ENCODE data around the gene SLC35A1.

The SLC35A1 gene

GRCh38 chr6:87534377-87535047, 61.7 kb downstream of the SLC35A1 start:
- DNase-seq = no peak

DNA sequence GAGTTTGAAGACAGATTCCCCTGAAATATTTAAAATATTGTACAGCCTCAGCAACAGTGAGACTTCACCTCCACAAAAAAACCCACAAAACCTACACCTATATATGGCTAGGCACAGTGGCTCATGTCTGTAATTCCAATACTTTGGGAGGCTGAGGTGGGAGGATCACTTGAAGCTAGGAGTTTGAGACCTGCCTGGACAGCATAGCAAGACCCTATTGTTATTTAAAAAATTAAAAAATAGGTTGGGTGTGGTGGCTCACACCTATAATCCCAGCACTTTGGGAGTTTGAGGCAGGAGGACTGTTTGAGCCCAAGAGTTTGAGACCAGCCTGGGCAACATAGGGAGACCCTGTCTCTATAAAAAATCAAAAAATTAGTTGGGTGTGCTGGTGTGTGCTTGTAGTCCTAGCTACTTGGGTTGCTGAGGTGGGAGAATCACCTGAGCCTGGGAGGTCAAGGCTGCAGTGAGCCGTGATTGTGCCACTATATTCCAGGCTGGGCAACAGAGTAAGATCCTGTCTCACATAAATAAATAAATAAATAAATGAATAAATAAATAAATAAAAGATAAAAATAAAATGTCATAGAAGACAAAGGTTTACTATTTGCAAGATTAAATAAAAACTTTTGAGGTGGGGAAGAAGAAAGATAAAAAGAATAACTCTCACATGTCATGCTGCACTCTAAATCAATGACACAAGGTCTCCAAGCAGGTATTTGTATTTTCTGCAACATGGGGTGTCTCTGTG, 65.9 kb downstream of the SLC35A1 start:
- no peak for DNase-seq

- DNase-seq = no peak
Observed at GRCh38 chr6:87539554-87539953, 66.8 kb downstream of the SLC35A1 start.

GRCh38 chr6:87540539-87540938, 67.8 kb downstream of the SLC35A1 start:
- no peak for DNase-seq

GRCh38 chr6:87541041-87541440, 68.3 kb downstream of the SLC35A1 start:
- DNase-seq = no peak

GRCh38 chr6:87541744-87542143, 69.0 kb downstream of the SLC35A1 start:
- no peak for DNase-seq

DNA sequence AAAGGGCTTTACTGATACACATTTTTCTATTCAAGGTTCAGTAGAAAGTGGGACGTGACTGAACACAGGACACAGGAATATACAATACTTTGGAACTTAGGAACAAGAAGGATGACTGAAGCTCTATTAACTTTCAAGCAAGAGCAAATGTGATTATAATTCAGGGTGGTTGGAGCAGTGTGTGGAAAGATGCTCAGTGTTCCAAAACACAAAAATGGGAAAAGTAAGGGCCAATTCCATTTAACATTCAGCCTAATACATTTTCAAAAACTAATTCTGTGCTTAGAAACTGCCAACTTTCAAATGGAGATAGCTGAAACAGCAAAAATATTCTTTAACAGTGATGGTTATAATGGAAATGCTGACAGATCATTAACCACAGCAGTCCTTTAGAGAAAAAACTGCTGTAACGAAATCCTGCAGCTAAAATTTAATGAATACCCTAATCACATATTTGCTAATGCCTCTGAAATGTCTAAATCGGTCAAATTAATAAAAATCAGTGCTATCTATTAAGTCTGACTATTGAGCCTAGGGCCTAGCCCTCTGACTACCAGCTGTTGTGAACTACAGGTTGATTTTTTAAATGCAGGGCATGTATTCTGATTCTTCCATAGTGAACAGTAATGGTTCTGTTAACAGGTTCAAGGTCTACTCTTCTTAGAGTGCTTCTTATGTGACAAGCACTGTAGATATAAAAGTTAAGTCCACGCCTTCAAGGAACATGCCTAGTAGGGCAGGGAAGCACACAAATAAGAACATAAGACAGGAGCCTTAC, 71.1 kb downstream of the SLC35A1 start:
- DNase-seq = no peak

DNA sequence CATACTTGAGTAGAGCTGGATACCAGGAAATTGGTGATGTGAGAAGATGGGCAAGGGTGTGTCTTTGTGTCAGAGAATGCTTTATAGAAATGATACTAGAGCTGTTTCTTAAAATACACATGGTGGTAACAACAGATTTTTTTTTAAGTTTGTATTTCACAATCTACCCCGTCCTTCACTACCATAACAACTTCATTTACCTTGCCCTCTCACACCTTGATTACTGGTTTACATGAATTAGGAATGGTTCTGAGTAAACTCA, 71.6 kb downstream of the SLC35A1 start:
- no peak for DNase-seq

DNA sequence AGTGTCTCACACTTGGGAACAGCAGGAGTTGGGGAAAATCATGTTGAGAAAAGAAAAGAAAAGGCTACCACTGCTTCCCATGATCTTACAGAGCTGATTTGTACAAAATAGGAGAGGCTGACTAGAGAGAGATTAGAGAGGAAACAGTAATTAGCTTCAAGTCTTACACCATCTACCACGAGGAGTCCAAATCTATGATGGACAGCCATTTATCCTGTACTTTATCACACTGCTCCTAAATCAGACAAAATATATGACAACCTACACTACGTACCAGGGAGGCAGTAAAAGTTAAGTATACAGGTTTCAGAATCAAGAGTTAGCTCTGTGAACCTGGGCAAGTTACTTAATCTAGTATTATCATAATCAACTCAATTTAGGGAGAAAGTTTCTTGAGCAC, 79.0 kb downstream of the SLC35A1 start:
- no peak for DNase-seq

GRCh38 chr6:87553159-87553765, 80.5 kb downstream of the SLC35A1 start:
- no peak for DNase-seq

DNA sequence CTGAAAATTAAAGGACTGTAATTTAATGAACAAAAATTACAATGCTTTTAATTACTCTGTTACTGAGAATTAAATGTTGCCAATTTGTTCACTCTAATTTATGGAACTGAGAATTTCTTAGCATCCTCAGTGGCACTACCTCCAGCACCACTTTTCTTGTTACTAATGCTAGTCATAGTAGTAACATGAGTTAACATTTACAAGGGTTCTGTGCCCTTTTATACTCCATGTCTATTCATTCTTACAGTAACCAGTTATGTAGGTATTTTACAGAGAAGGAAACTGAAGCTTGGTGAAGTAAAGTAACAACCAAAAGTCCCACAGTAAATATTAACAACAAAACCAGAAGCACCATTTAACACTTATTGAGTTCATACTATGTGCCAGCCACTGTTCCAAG, 82.7 kb downstream of the SLC35A1 start:
- DNase-seq = no peak

DNA sequence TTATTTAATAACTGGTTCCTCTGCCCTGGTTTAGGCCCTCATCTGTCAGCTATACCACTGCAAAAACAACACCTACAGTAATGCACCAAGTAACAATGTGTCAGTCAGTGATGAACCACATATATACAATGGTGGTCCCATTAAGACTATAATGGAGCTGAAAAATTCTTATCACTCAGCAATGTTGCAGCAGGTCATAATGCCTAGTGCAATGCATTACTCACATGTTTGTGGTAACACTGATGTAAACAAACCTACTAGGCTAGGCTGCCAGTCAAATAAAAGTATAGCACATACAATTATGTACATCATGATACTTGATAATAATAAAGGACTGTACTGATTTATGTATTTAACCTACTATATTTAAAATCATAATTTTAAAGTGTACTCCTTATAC, 85.7 kb downstream of the SLC35A1 start:
- DNase-seq = no peak

- DNase-seq = no peak
Observed at GRCh38 chr6:87561017-87561416, 88.2 kb downstream of the SLC35A1 start.
